ENCODE measurements around the gene KLHL5. TPM values are rescaled to one million over a fixed set of nuclear protein-coding genes. Genes with fewer than 3 reads are reported as not detected.

Gene KLHL5
- polyA plus RNA-seq, 1 experiment, result 184 TPM

DNA sequence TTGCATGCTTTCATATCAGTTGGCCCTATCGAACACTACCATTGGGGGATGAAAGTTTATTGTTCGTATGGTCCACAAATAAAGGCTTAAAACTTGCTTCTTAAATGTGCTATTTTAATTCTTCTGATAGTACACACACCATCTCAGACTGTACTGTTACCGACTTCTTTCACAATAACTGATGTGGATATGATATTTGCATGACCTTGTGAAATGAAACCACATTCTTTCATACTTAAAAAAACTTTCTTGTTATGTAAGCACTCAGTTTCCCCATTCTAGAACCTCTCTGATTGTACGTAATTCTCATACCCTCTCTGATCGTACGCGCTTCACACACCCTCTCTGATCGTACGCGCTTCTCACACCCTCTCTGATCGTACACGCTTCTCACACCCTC is 108.3 kb downstream of the KLHL5 start:
- CTCF ChIA-PET, result no interaction called here
- TF ChIP-seq, protein P1, sequence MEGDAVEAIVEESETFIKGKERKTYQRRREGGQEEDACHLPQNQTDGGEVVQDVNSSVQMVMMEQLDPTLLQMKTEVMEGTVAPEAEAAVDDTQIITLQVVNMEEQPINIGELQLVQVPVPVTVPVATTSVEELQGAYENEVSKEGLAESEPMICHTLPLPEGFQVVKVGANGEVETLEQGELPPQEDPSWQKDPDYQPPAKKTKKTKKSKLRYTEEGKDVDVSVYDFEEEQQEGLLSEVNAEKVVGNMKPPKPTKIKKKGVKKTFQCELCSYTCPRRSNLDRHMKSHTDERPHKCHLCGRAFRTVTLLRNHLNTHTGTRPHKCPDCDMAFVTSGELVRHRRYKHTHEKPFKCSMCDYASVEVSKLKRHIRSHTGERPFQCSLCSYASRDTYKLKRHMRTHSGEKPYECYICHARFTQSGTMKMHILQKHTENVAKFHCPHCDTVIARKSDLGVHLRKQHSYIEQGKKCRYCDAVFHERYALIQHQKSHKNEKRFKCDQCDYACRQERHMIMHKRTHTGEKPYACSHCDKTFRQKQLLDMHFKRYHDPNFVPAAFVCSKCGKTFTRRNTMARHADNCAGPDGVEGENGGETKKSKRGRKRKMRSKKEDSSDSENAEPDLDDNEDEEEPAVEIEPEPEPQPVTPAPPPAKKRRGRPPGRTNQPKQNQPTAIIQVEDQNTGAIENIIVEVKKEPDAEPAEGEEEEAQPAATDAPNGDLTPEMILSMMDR (IDR thresholded peaks at IDR 0.05; ENCODE audit: low read depth, low read length), result no peak
- Histone ChIP-seq H3K27me3 (ENCODE audit: control insufficient read depth, insufficient read depth, low read length) (no peaks in the 10 kb centered on the region), H3K4me3 (ENCODE audit: low read depth, low read length) (no peak overlapping the region), H3K9me3 (ENCODE audit: control insufficient read depth, insufficient read depth, low read length) (no peaks in the 10 kb centered on the region), H3K27ac (ENCODE audit: low read depth, low read length) (no peak overlapping the region)
- DNase-seq (ENCODE audit: low read depth, low spot score), result no peak
- POLR2A ChIA-PET, result no interaction called here

Other genes starting within 250 kb of the KLHL5 start
- 2.8 and 3.7 TPM in 2 replicates for gene TLR6, start 205.4 kb upstream of the KLHL5 start, polyA plus RNA-seq (2011; rRNA removed)
- gene FAM114A1, start 194.4 kb upstream of the KLHL5 start, polyA plus RNA-seq (2011; rRNA removed), result 258 and 303 TPM in 2 replicates
- 1.8 and 2.3 TPM in 2 replicates for gene TMEM156, start 29.8 kb upstream of the KLHL5 start, polyA plus RNA-seq (2011; rRNA removed)
- gene WDR19, start 120.3 kb downstream of the KLHL5 start, polyA plus RNA-seq (2011; rRNA removed), result 47.7 and 48.9 TPM in 2 replicates